ENCODE measurements around the gene SON. TPM values are rescaled to one million over a fixed set of nuclear protein-coding genes. Genes with fewer than 3 reads are reported as not detected.
A peak's percentile ranks its signal among the peaks of the same experiment; 100 is the strongest.

SON gene
- total and polyA plus RNA-seq, 2 of the 13 experiments (the other 11 are each of a cell fraction or from before 2014, with no cell fraction given), result 61.3 to 78.3 TPM

GRCh38 chr21:33578959-33579542, 36.2 kb downstream of the SON start:
- WGBS (ENCODE audit: low lambda C conversion rate), result 97% methylated on average over 7 of the region's 7 CpGs
- DNase-seq (ENCODE audit: low spot score) (no peak), FAIRE-seq (no peak), ATAC-seq (no peak)
- no TSS peak for BruUV-seq (replicated peaks)
- Histone ChIP-seq H3K4me2 (ENCODE audit: low read depth, low read length) (no peak overlapping the region), H3K27ac (ENCODE audit: extremely low read length, insufficient read depth, low read length) (peak overlapping the region; percentile 92), H2AFZ (ENCODE audit: low read length) (no peak overlapping the region), H3K36me3 (replicated peaks in 1 of 2; ENCODE audit: control insufficient read depth in 1 of 2, insufficient read depth in 2 of 2, low read length in 2 of 2) (peaks cover 1 to 32% of the 10 kb centered on the region in 2 experiments; a peak in 4 of 5 replicates), H4K20me1 (ENCODE audit: insufficient read depth, low read length) (no peaks in the 10 kb centered on the region), H3K4me1 (ENCODE audit: insufficient read depth, low read length) (peaks cover 55% of the 10 kb centered on the region), H3K4me3 (replicated peaks in 1 of 3; ENCODE audit: insufficient read depth in 1 of 3, low read depth in 2 of 3, low read length in 3 of 3) (no peak overlapping the region), H3K27me3 (ENCODE audit: control insufficient read depth in 1 of 2, insufficient read depth in 2 of 2, low read length in 2 of 2) (no peaks in the 10 kb centered on the region), H3K9ac (ENCODE audit: insufficient read depth, low read depth, low read length) (no peak overlapping the region), H3K79me2 (ENCODE audit: insufficient read depth, low read length) (peaks cover 2% of the 10 kb centered on the region), H3K9me3 (ENCODE audit: low read length) (no peaks in the 10 kb centered on the region)
- in situ Hi-C loops (cut with HindIII; ENCODE audit: extremely low pct_ligation_motif_present, low pct_unique_long_range_greater_than_20kb) (no loop called here), intact Hi-C loops (cut with micrococcal nuclease; ENCODE audit: unreplicated experiment) (no loop called here)
- POLR2A ChIA-PET, result interaction anchor here (1.1 to 2.1 kb wide), 2 partner anchors 10 to 36 kb away, joined by 3 to 10 read pairs; partner anchors contain the start of gene DONSON
- CTCF ChIA-PET (ENCODE audit: low intra/inter-chr PET ratio, low total read pairs), result no interaction called here
- TF ChIP-seq ZNF749 (CRISPR knock-in tag; IDR thresholded peaks at IDR 0.05; ENCODE audit: borderline replicate concordance), result no peak
- no peak for TF ChIP-seq TCF7 (IDR thresholded peaks at IDR 0.05; ENCODE audit: low read depth)
- no peak for TF ChIP-seq IRF2 (CRISPR knock-in tag; IDR thresholded peaks at IDR 0.05)
- TF ChIP-seq ARID2 (CRISPR knock-in tag; IDR thresholded peaks at IDR 0.05; ENCODE audit: borderline replicate concordance), result 0 out of 2 replicates have a peak, but pooled peaks have one; percentile 38
- TF ChIP-seq MAFK (conservative IDR thresholded peaks at IDR 0.05 in 1 of 2, IDR thresholded peaks at IDR 0.05 in 1 of 2; ENCODE audit: low read length in 2 of 2), result peak; percentile 67 to 77
- TF ChIP-seq MLLT10 (CRISPR knock-in tag; IDR thresholded peaks at IDR 0.05), result no peak
- TF ChIP-seq, protein P1, sequence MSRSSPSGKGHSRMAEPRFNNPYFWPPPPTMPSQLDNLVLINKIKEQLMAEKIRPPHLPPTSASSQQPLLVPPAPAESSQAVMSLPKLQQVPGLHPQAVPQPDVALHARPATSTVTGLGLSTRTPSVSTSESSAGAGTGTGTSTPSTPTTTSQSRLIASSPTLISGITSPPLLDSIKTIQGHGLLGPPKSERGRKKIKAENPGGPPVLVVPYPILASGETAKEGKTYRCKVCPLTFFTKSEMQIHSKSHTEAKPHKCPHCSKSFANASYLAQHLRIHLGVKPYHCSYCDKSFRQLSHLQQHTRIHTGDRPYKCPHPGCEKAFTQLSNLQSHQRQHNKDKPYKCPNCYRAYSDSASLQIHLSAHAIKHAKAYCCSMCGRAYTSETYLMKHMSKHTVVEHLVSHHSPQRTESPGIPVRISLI (CRISPR knock-in tag; IDR thresholded peaks at IDR 0.05; ENCODE audit: borderline replicate concordance), result no peak
- TF ChIP-seq NR2F1 (CRISPR knock-in tag; IDR thresholded peaks at IDR 0.05), result no peak
- TF ChIP-seq RBM22 (optimal IDR thresholded peaks at IDR 0.05; ENCODE audit: low read length), result peak; percentile 52
- TF ChIP-seq AGO2 (optimal IDR thresholded peaks at IDR 0.05; ENCODE audit: low read depth, low read length), result peak; percentile 35
- TF ChIP-seq ZNF563 (CRISPR knock-in tag; IDR thresholded peaks at IDR 0.05), result no peak
- TF ChIP-seq NFE2L2 (IDR thresholded peaks at IDR 0.05; ENCODE audit: low read length), result peak; percentile 93

Measured in HepG2 (cell line).